DMS 273 treated with DMSO at 0.1 percent for 48 hours (cell line): Measurements from ENCODE around the gene APOB.
A peak's percentile ranks its signal among the peaks of the same experiment; 100 is the strongest.

ENCODE experiments used
- DNase-seq: peaks from one replicate; lab custom pipeline; 2025; lab: John Stamatoyannopoulos, UW

The APOB gene

GRCh38 chr2:20982861-20983260 lies 61.0 kb downstream of the APOB start:
- no peak for DNase-seq

GRCh38 chr2:20977520-20978180 lies 66.2 kb downstream of the APOB start:
- no peak for DNase-seq

- DNase-seq, result no peak
Observed at GRCh38 chr2:20976527-20976926, 67.3 kb downstream of the APOB start.

GRCh38 chr2:20972792-20973565 lies 70.9 kb downstream of the APOB start:
- DNase-seq, result no peak

GRCh38 chr2:20972110-20972509 lies 71.8 kb downstream of the APOB start:
- DNase-seq, result no peak

GRCh38 chr2:20970068-20970467 lies 73.8 kb downstream of the APOB start:
- DNase-seq, result no peak

GRCh38 chr2:20966061-20966595 lies 77.7 kb downstream of the APOB start:
- no peak for DNase-seq

- DNase-seq, result no peak
Observed at GRCh38 chr2:20965221-20965620, 78.7 kb downstream of the APOB start.

GRCh38 chr2:20963867-20964266 lies 80.0 kb downstream of the APOB start:
- DNase-seq, result no peak

GRCh38 chr2:20962939-20963557 lies 80.8 kb downstream of the APOB start:
- peak; percentile 30 for DNase-seq

- no peak for DNase-seq
Observed at GRCh38 chr2:20961858-20962257, 82.0 kb downstream of the APOB start.

GRCh38 chr2:20960003-20960402 lies 83.9 kb downstream of the APOB start:
- DNase-seq, result no peak

- DNase-seq, result no peak
Observed at GRCh38 chr2:20959252-20959651, 84.6 kb downstream of the APOB start.

- no peak for DNase-seq
Observed at GRCh38 chr2:20957788-20958525, 85.9 kb downstream of the APOB start.

GRCh38 chr2:20955277-20956026 lies 88.4 kb downstream of the APOB start:
- no peak for DNase-seq

- DNase-seq, result no peak
Observed at GRCh38 chr2:20953146-20953824, 90.6 kb downstream of the APOB start.
